ENCODE data around the gene HSPA12A.

GRCh38 chr10:116676118-116676517, 66.2 kb downstream of the HSPA12A start:
- TF ChIP-seq CTCF (IDR thresholded peaks at IDR 0.05), result no peak
- no peak for TF ChIP-seq POLR2A (IDR thresholded peaks at IDR 0.05)

All from Peyer's patch (tissue), 4 donors.